ENCODE data around the gene FAM216B. TPM values are rescaled to one million over a fixed set of nuclear protein-coding genes. Genes with fewer than 3 reads are reported as not detected.

Gene FAM216B
- total and polyA plus RNA-seq, 2 of the 8 experiments (the other 6 are each of a cell fraction or from before 2014, with no cell fraction given), result not detected

DNA sequence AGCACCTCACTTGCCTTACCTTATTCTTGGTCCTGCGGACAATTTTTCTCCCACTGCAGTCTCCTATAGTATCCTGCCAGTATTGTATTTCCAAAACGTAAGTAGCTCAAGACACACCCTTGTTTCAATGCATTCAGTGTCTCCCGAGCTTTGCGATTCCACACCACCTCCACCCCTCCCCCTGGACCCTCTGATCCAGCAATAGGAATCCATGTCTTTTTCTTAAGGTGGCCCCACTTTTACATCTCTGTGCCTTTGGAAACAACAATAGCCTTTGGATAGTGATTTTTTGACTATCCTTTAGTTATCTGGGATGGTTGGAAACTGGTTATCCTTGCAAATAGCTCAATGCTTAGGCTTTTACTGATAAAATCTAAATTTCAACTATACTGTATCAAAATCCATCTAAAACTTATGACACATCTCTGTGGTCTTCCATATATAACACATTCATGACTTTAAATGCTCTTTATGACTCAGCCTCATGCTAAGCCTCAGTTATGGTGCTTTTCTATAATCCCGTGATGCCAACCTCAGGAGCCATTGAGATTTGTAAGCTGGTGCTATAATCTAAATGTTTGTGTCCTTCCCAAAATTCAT lies 27.1 kb downstream of the FAM216B start:
- ChIA-PET CTCF (ENCODE audit: partially characterized antibody) (interaction anchor here (0.7 to 1.4 kb wide), 4 partner anchors 11 to 142 kb away, joined by 3 to 5 read pairs (median 4); no protein-coding TSS in a partner anchor), POLR2A (ENCODE audit: partially characterized antibody) (interaction anchor here (0.5 to 2.7 kb wide), 3 partner anchors 11 to 44 kb away, joined by 3 to 10 read pairs (median 4); no protein-coding TSS in a partner anchor)

More for the DNA sequence above, 27.1 kb downstream of the FAM216B start:
- Histone ChIP-seq H3K27me3 (replicated peaks in 1 of 4; ENCODE audit: control insufficient read depth in 3 of 4, extremely low read depth in 1 of 4, insufficient read depth in 3 of 4, low read length in 3 of 4) (no peaks in the 10 kb centered on the region), H2BK15ac (ENCODE audit: low read length) (no peak overlapping the region), H3K36me3 (ENCODE audit: control insufficient read depth in 2 of 4, insufficient read depth in 4 of 4, low read length in 3 of 4) (no peaks in the 10 kb centered on the region), H3K56ac (replicated peaks; ENCODE audit: insufficient read length, low read depth, low read length) (no peak overlapping the region), H4K20me1 (replicated peaks in 1 of 2; ENCODE audit: control insufficient read depth in 1 of 2, insufficient read depth in 2 of 2, low read length in 2 of 2) (no peaks in the 10 kb centered on the region), H2BK5ac (ENCODE audit: low read depth, low read length) (no peak overlapping the region), H2BK12ac (ENCODE audit: low read depth, low read length) (no peak overlapping the region), H2AFZ (ENCODE audit: low read length) (no peak overlapping the region), H3K79me1 (ENCODE audit: low read depth, low read length) (no peaks in the 10 kb centered on the region), H3K14ac (ENCODE audit: insufficient read length) (no peak overlapping the region), H3K79me2 (ENCODE audit: control insufficient read depth in 1 of 2, insufficient read depth in 2 of 2, low read length in 2 of 2) (no peaks in the 10 kb centered on the region), H2BK120ac (replicated peaks; ENCODE audit: low read depth, low read length) (no peak overlapping the region), H3K4ac (replicated peaks; ENCODE audit: insufficient read length, low read depth, low read length) (no peak overlapping the region), H3K23ac (ENCODE audit: insufficient read length) (no peak overlapping the region), H3K23me2 (ENCODE audit: low read depth, low read length) (no peaks in the 10 kb centered on the region; the same call in 1 of the 2 replicates), H4K91ac (replicated peaks; ENCODE audit: insufficient read length, low read length) (no peak overlapping the region), H3K4me3 (ENCODE audit: extremely low read depth in 1 of 4, insufficient read depth in 2 of 4, low read depth in 3 of 4, low read length in 4 of 4) (no peak overlapping the region), H2BK20ac (ENCODE audit: low read length) (no peak overlapping the region), H2AK5ac (ENCODE audit: low read depth, low read length) (no peak overlapping the region), H4K5ac (ENCODE audit: insufficient read length, low read depth, low read length) (no peak overlapping the region), H3K4me1 (replicated peaks in 1 of 4; ENCODE audit: control insufficient read depth in 3 of 4, insufficient read depth in 4 of 4, low read length in 3 of 4) (0 out of 7 replicates have a peak, but pooled peaks cover 0 to 2% (median 0%) of the 10 kb centered on the region in 4 experiments), H3K9me3 (ENCODE audit: insufficient read depth in 2 of 2, low read depth in 1 of 2, low read length in 1 of 2) (no peaks in the 10 kb centered on the region), H4K8ac (ENCODE audit: extremely low read depth, insufficient read depth, low read length) (no peak overlapping the region), H3K27ac (ENCODE audit: low read depth, low read length) (no peak overlapping the region), H3K18ac (ENCODE audit: extremely low read depth, low read length) (no peak overlapping the region), H3K4me2 (ENCODE audit: insufficient read depth in 1 of 2, low read depth in 2 of 2, low read length in 2 of 2) (no peak overlapping the region), H3K9ac (replicated peaks in 1 of 4; ENCODE audit: extremely low read depth in 1 of 4, low read depth in 3 of 4, low read length in 3 of 4) (no peak overlapping the region)
- DNase-seq (ENCODE audit: low read depth in 1 of 2, low spot score in 2 of 2) (no peak), FAIRE-seq (no peak)
- 80% methylated on average over 5 of the region's 5 CpGs; no CpG with 5 or more reads in 1 of the 2 experiments for WGBS, 2 experiments (ENCODE audit: extremely low coverage in 1 of 2, insufficient coverage in 1 of 2, insufficient read length in 1 of 2, insufficient replicate concordance in 2 of 2, low coverage in 1 of 2, low lambda C conversion rate in 2 of 2, missing lambda C conversion rate in 1 of 2)
- TF ChIP-seq ASH2L (IDR thresholded peaks at IDR 0.05; ENCODE audit: low read length) (no peak), SAP30 (IDR thresholded peaks at IDR 0.05; ENCODE audit: insufficient read depth, insufficient replicate concordance, low read length) (no peak), TCF12 (IDR thresholded peaks at IDR 0.05; ENCODE audit: low read depth, low read length) (no peak), YY1 (IDR thresholded peaks at IDR 0.05; ENCODE audit: low read depth, low read length) (no peak), TBP (IDR thresholded peaks at IDR 0.05; ENCODE audit: low read depth, low read length) (no peak), EP300 (IDR thresholded peaks at IDR 0.05; ENCODE audit: borderline replicate concordance in 1 of 2, low read depth in 2 of 2, low read length in 2 of 2) (no peak), SIRT6 (IDR thresholded peaks at IDR 0.05; ENCODE audit: low read length) (no peak), SRF (IDR thresholded peaks at IDR 0.05; ENCODE audit: low read depth, low read length) (no peak)
